Measurements from ENCODE around the gene AARS2.

AARS2 gene

DNA sequence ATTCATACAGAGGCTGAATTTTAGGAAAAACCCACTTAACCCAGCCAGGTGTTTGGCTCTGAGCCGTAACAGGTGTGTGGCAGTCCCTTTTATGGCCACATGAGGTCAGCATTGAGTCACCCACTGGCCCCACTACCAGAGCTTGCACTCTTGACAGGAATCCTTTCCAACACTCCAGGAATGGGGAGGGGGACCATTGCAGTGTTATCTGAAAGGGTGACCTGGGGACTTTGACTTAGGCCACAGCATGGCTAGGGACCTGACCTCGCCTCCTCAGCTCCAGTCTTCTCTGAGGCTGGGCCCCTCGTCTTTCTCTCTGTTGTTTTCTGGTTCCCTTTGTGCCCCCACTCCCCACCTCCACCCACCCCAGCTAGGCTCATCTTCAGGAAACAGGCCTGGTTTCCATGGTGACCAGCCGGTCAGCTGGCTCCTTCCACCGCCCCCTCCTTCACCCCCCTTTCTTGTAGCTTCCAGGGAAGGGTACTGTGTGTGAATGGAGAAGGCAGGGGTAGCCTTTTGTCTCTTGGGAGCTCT is 45.0 kb downstream of the AARS2 start:
- no peak overlapping the region for H3K27ac ChIP-seq
- peak; percentile 29 for DNase-seq
- TF ChIP-seq CTCF (IDR thresholded peaks at IDR 0.05; ENCODE audit: low read depth, low read length, missing control alignments) = peak; percentile 98
- H3K4me3 ChIP-seq (ENCODE audit: low read depth, low read length) = no peak overlapping the region
- no peaks in the 10 kb centered on the region for H3K36me3 ChIP-seq (replicated peaks)
- H3K27me3 ChIP-seq (replicated peaks) = peaks cover 35% of the 10 kb centered on the region
- in situ Hi-C loops (cut with HindIII; ENCODE audit: low pct_ligation_motif_present, low sequenced_read_pairs) = no loop called here

DNA sequence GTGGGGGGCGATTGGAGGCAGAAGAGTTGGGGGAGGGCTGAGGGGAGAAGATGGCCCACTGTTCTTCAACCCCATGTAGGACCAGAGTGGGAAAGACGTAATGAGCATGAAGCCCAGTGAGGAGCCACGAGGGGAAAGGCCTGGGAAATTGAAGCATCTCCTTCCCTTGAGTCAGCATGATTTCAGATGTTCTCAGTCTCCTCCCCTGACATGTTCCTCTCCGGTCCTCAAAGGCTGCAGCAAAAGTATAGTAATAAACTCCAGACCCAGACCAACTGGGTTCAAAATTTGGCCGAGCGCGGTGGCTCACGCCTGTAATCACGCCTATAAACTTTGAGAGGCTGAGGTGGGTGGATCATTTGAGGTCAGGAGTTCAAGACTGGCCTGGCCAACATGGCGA is 45.9 kb downstream of the AARS2 start:
- Histone ChIP-seq H3K36me3 (replicated peaks) (no peaks in the 10 kb centered on the region), H3K27ac (no peak overlapping the region), H3K27me3 (replicated peaks) (peaks cover 28% of the 10 kb centered on the region), H3K4me3 (ENCODE audit: low read depth, low read length) (no peak overlapping the region)
- in situ Hi-C loops (cut with HindIII; ENCODE audit: low pct_ligation_motif_present, low sequenced_read_pairs) = no loop called here
- TF ChIP-seq CTCF (IDR thresholded peaks at IDR 0.05; ENCODE audit: low read depth, low read length, missing control alignments) = no peak
- DNase-seq = no peak

- H3K36me3 ChIP-seq (replicated peaks) = no peaks in the 10 kb centered on the region
- no peak overlapping the region for H3K4me3 ChIP-seq (ENCODE audit: low read depth, low read length)
- peaks cover 22% of the 10 kb centered on the region for H3K27me3 ChIP-seq (replicated peaks)
- no peak for DNase-seq
- H3K27ac ChIP-seq = no peak overlapping the region
- TF ChIP-seq CTCF (IDR thresholded peaks at IDR 0.05; ENCODE audit: low read depth, low read length, missing control alignments) = no peak
- in situ Hi-C loops (cut with HindIII; ENCODE audit: low pct_ligation_motif_present, low sequenced_read_pairs) = no loop called here
Observed at GRCh38 chr6:44266347-44266746, 46.8 kb downstream of the AARS2 start.

DNA sequence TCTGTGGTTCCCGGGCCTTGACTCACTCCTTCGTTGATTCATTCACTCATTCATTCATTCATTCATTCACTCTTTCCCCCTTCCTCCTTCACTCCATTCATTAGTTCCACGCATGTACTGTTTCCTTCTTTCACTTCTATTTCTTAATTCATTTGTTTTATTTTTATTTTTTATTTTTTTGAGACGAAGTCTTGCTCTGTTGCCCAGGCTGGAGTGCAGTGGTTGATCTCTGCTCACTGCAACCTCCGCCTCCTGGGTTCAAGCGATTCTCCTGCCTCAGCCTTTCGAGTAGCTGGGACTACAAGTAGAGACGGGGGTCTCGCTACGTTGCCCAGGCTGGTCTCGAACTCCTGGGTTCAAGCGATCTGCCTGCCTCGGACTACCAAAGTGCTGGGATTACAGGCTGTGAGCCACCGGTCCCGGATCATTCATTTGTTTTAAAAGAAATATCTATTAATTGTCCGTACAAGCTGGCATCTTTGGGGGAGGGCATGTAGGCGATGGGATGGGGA is 47.4 kb downstream of the AARS2 start:
- DNase-seq = no peak
- in situ Hi-C loops (cut with HindIII; ENCODE audit: low pct_ligation_motif_present, low sequenced_read_pairs) = no loop called here
- H3K36me3 ChIP-seq (replicated peaks) = no peaks in the 10 kb centered on the region
- TF ChIP-seq CTCF (IDR thresholded peaks at IDR 0.05; ENCODE audit: low read depth, low read length, missing control alignments) = no peak
- no peak overlapping the region for H3K27ac ChIP-seq
- no peak overlapping the region for H3K4me3 ChIP-seq (ENCODE audit: low read depth, low read length)
- peaks cover 19% of the 10 kb centered on the region for H3K27me3 ChIP-seq (replicated peaks)

- peak; percentile 45 for TF ChIP-seq CTCF (IDR thresholded peaks at IDR 0.05; ENCODE audit: low read depth, low read length, missing control alignments)
- Histone ChIP-seq H3K4me3 (ENCODE audit: low read depth, low read length) (peak within 1 kb of the TSS; percentile 74), H3K27me3 (replicated peaks) (peaks cover 19% of the 10 kb centered on the region), H3K36me3 (replicated peaks) (no peaks in the 10 kb centered on the region), H3K27ac (peak within 1 kb of the TSS; percentile 60)
- peak; percentile 94 for DNase-seq
- in situ Hi-C loops (cut with HindIII; ENCODE audit: low pct_ligation_motif_present, low sequenced_read_pairs) = no loop called here
Observed at GRCh38 chr6:44265007-44265721, 48.0 kb downstream of the AARS2 start, which contains the start of gene NFKBIE. Gene NFKBIE, minus strand, starts transcription at chr6:44265551. Its CDS starts 205 bp downstream, at chr6:44265346.

Data from brain microvascular endothelial cell (primary cell).